Measurements from ENCODE around the gene SSU72. TPM values are rescaled to one million over a fixed set of nuclear protein-coding genes. Genes with fewer than 3 reads are reported as not detected.

Gene SSU72
- total RNA-seq, 4 donors from 2014 or later, result 44.0 to 273 (median 78.4) TPM

- Histone ChIP-seq H3K4me3 (no peak overlapping the region), H3K27me3 (no peaks in the 10 kb centered on the region), H3K4me1 (peaks cover 0 to 21% of the 10 kb centered on the region in 2 donors), H3K27ac (no peak overlapping the region), H3K36me3 (no peaks in the 10 kb centered on the region), H3K9me3 (no peaks in the 10 kb centered on the region)
- no peak for DNase-seq
- intact Hi-C loops (cut with DNase I; ENCODE audit: low total_unique reads), result no loop called here
- TF ChIP-seq CTCF (IDR thresholded peaks at IDR 0.05) (no peak), POLR2A (IDR thresholded peaks at IDR 0.05) (no peak)
Observed at GRCh38 chr1:1618396-1619068, 43.9 kb upstream of the SSU72 start.

- no peak overlapping the region for H3K27ac ChIP-seq
- no peaks in the 10 kb centered on the region for H3K27me3 ChIP-seq
- intact Hi-C loops (cut with DNase I; ENCODE audit: low total_unique reads), result no loop called here
- no peak for DNase-seq
- TF ChIP-seq CTCF (IDR thresholded peaks at IDR 0.05) (no peak), POLR2A (IDR thresholded peaks at IDR 0.05) (no peak)
- H3K36me3 ChIP-seq, result no peaks in the 10 kb centered on the region
- no peaks in the 10 kb centered on the region for H3K9me3 ChIP-seq
- H3K4me1 ChIP-seq, result peaks cover 0 to 21% of the 10 kb centered on the region in 2 donors
- no peak overlapping the region for H3K4me3 ChIP-seq
Observed at GRCh38 chr1:1617925-1618324, 43.3 kb upstream of the SSU72 start.

GRCh38 chr1:1617516-1617915 is 42.9 kb upstream of the SSU72 start:
- Histone ChIP-seq H3K36me3 (no peaks in the 10 kb centered on the region), H3K9me3 (no peaks in the 10 kb centered on the region), H3K27ac (no peak overlapping the region), H3K27me3 (no peaks in the 10 kb centered on the region), H3K4me3 (no peak overlapping the region), H3K4me1 (peaks cover 0 to 21% of the 10 kb centered on the region in 2 donors)
- intact Hi-C loops (cut with DNase I; ENCODE audit: low total_unique reads), result no loop called here
- TF ChIP-seq CTCF (IDR thresholded peaks at IDR 0.05) (no peak), POLR2A (IDR thresholded peaks at IDR 0.05) (no peak)
- no peak for DNase-seq

- Histone ChIP-seq H3K27ac (no peak overlapping the region), H3K36me3 (no peaks in the 10 kb centered on the region), H3K4me1 (peaks cover 0 to 21% of the 10 kb centered on the region in 2 donors), H3K4me3 (peak overlapping the region; percentile 83 to 97), H3K9me3 (no peaks in the 10 kb centered on the region), H3K27me3 (no peaks in the 10 kb centered on the region)
- intact Hi-C loops (cut with DNase I; ENCODE audit: low total_unique reads), result no loop called here
- DNase-seq, result no peak
- no peak for TF ChIP-seq CTCF (IDR thresholded peaks at IDR 0.05)
- no peak for TF ChIP-seq POLR2A (IDR thresholded peaks at IDR 0.05)
Observed at GRCh38 chr1:1616838-1617237, 42.2 kb upstream of the SSU72 start.

GRCh38 chr1:1616045-1616790 is 41.6 kb upstream of the SSU72 start:
- TF ChIP-seq CTCF (IDR thresholded peaks at IDR 0.05), result no peak
- no peak for TF ChIP-seq POLR2A (IDR thresholded peaks at IDR 0.05)
- intact Hi-C loops (cut with DNase I; ENCODE audit: low total_unique reads), result no loop called here
- DNase-seq, result peak in 1 of 2 donors; percentile 38
- H3K27ac ChIP-seq, result peak overlapping the region; percentile 100
- no peaks in the 10 kb centered on the region for H3K27me3 ChIP-seq
- H3K36me3 ChIP-seq, result no peaks in the 10 kb centered on the region
- H3K4me3 ChIP-seq, result peak overlapping the region; percentile 83 to 97
- H3K9me3 ChIP-seq, result no peaks in the 10 kb centered on the region
- H3K4me1 ChIP-seq, result peaks cover 0 to 21% of the 10 kb centered on the region in 2 donors

All from uterus (tissue), 4 donors.